ENCODE results near the gene WDR5B. TPM values are rescaled to one million over a fixed set of nuclear protein-coding genes. Genes with fewer than 3 reads are reported as not detected.

Gene WDR5B
- total and polyA plus RNA-seq, 10 of the 15 experiments (the other 5 are each of a cell fraction or from before 2014, with no cell fraction given), result 1.7 to 7.9 (median 3.3) TPM

GRCh38 chr3:122421836-122422235 is 6.0 kb upstream of the WDR5B start:
- no peak overlapping the region for H3K9ac ChIP-seq (ENCODE audit: control insufficient read depth, insufficient read depth, low read length)
- ChIA-PET SMC1A (ENCODE audit: uncharacterized antibody, unreplicated experiment) (no interaction called here), CTCF (no interaction called here), RAD21 (ENCODE audit: unreplicated experiment) (no interaction called here), POLR2A (no interaction called here)
- no peak overlapping the region for H3K27ac ChIP-seq (ENCODE audit: control insufficient read depth, insufficient read depth)
- in situ Hi-C loops (cut with MboI), result no loop called here
- no peak for DNase-seq (ENCODE audit: low read depth, low spot score)
- H3K79me2 ChIP-seq (ENCODE audit: control insufficient read depth, insufficient read depth, low read length), result peaks cover 10% of the 10 kb centered on the region
- H2AFZ ChIP-seq (ENCODE audit: control insufficient read depth, low read depth, low read length), result no peak overlapping the region
- H3K4me3 ChIP-seq, result no peak overlapping the region
- WGBS (ENCODE audit: insufficient coverage, insufficient replicate concordance, low lambda C conversion rate, missing lambda C conversion rate), result 100% methylated on average over 2 of the region's 2 CpGs
- no peak for TF ChIP-seq POU2F2 (IDR thresholded peaks at IDR 0.05; ENCODE audit: borderline replicate concordance, low read depth, low read length)
- TF ChIP-seq MYC (IDR thresholded peaks at IDR 0.05; ENCODE audit: insufficient read depth, insufficient read length, insufficient replicate concordance, low read length, severe bottlenecking), result no peak
- TF ChIP-seq HDAC6 (IDR thresholded peaks at IDR 0.05; ENCODE audit: unreplicated experiment), result no peak
- no peak for TF ChIP-seq ATF3 (IDR thresholded peaks at IDR 0.05; ENCODE audit: borderline replicate concordance, extremely low read depth, low read depth, low read length)
- no peak for TF ChIP-seq NFXL1 (IDR thresholded peaks at IDR 0.05; ENCODE audit: borderline replicate concordance)
- no peak for TF ChIP-seq RFX5 (IDR thresholded peaks at IDR 0.05; ENCODE audit: low read depth, low read length)
- TF ChIP-seq YY1 (IDR thresholded peaks at IDR 0.05; ENCODE audit: low read depth, low read length), result no peak
- no peaks in the 10 kb centered on the region for H3K27me3 ChIP-seq (replicated peaks in 1 of 2; ENCODE audit: control insufficient read depth in 2 of 2, insufficient read depth in 2 of 2, low read length in 1 of 2)
- BruUV-seq (replicated peaks), result no TSS peak
- no peaks in the 10 kb centered on the region for H3K9me3 ChIP-seq (replicated peaks; ENCODE audit: control insufficient read depth, insufficient read depth, low read length)
- no peak for ATAC-seq
- no peak overlapping the region for H3K4me2 ChIP-seq (ENCODE audit: control insufficient read depth, insufficient read depth)
- peaks cover 5% of the 10 kb centered on the region; the same call in 1 of the 2 replicates for H3K4me1 ChIP-seq (ENCODE audit: control insufficient read depth, insufficient read depth, low read length)
- H4K20me1 ChIP-seq (ENCODE audit: control insufficient read depth, insufficient read depth), result no peaks in the 10 kb centered on the region
- peaks cover 4 to 14% of the 10 kb centered on the region in 2 experiments for H3K36me3 ChIP-seq (ENCODE audit: control insufficient read depth in 2 of 2, insufficient read depth in 2 of 2, low read length in 1 of 2)
- no peak for FAIRE-seq
- intact Hi-C loops (cut with micrococcal nuclease; ENCODE audit: unreplicated experiment), result no loop called here

DNA sequence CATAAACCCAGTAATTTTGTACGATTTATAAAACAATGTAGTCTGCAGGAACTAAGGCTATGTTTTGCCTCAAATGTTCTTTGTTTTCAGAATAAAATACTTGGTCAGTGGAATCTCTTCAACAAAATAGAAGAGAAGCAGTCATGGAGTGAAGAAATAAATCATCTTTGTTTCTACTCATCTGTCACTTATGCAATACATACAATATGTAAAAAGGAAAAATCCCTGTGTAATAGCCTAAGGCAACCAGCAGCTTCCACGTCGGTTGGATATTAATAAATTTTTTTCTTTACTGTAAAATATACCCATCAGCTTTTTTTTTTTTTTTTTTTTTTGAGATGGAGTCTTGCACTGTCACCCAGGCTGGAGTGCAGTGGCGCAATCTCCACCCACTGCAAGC is 5.2 kb upstream of the WDR5B start:
- FAIRE-seq (no peak), DNase-seq (ENCODE audit: low read depth, low spot score) (no peak), ATAC-seq (no peak)
- H3K36me3 ChIP-seq (ENCODE audit: control insufficient read depth in 2 of 2, insufficient read depth in 2 of 2, low read length in 1 of 2), result peaks cover 1 to 10% of the 10 kb centered on the region in 2 experiments; a peak in 2 of 4 replicates
- no peak overlapping the region for H3K4me3 ChIP-seq
- H3K9ac ChIP-seq (ENCODE audit: control insufficient read depth, insufficient read depth, low read length), result no peak overlapping the region
- no peak overlapping the region for H3K27ac ChIP-seq (ENCODE audit: control insufficient read depth, insufficient read depth)
- BruUV-seq (replicated peaks), result no TSS peak
- SMC1A ChIA-PET (ENCODE audit: uncharacterized antibody, unreplicated experiment), result no interaction called here
- H3K9me3 ChIP-seq (replicated peaks; ENCODE audit: control insufficient read depth, insufficient read depth, low read length), result no peaks in the 10 kb centered on the region
- H3K4me2 ChIP-seq (ENCODE audit: control insufficient read depth, insufficient read depth), result no peak overlapping the region
- RAD21 ChIA-PET (ENCODE audit: unreplicated experiment), result interaction anchor here (0.7 kb wide), 1 partner anchor 799 kb away, joined by 3 read pairs; no protein-coding TSS in a partner anchor
- H3K27me3 ChIP-seq (replicated peaks in 1 of 2; ENCODE audit: control insufficient read depth in 2 of 2, insufficient read depth in 2 of 2, low read length in 1 of 2), result no peaks in the 10 kb centered on the region
- intact Hi-C loops (cut with micrococcal nuclease; ENCODE audit: unreplicated experiment), result no loop called here
- no peak overlapping the region for H2AFZ ChIP-seq (ENCODE audit: control insufficient read depth, low read depth, low read length)
- WGBS (ENCODE audit: insufficient coverage, insufficient replicate concordance, low lambda C conversion rate, missing lambda C conversion rate), result 100% methylated on average over 3 of the region's 4 CpGs
- POLR2A ChIA-PET, result interaction anchor here (0.6 to 0.7 kb wide), 3 partner anchors 138 to 1193 kb away, joined by 3 to 5 read pairs (median 4); no protein-coding TSS in a partner anchor
- in situ Hi-C loops (cut with MboI), result no loop called here
- H4K20me1 ChIP-seq (ENCODE audit: control insufficient read depth, insufficient read depth), result no peaks in the 10 kb centered on the region
- peaks cover 5% of the 10 kb centered on the region; the same call in 1 of the 2 replicates for H3K4me1 ChIP-seq (ENCODE audit: control insufficient read depth, insufficient read depth, low read length)
- peaks cover 16% of the 10 kb centered on the region for H3K79me2 ChIP-seq (ENCODE audit: control insufficient read depth, insufficient read depth, low read length)
- CTCF ChIA-PET, result interaction anchor here (0.8 kb wide), 1 partner anchor 275 kb away, joined by 3 read pairs; no protein-coding TSS in a partner anchor
- no peak for TF ChIP-seq EP300 (IDR thresholded peaks at IDR 0.05; ENCODE audit: borderline replicate concordance in 1 of 2, control insufficient read depth in 1 of 2, low read depth in 2 of 2, low read length in 2 of 2)
- no peak for TF ChIP-seq RUNX3 (IDR thresholded peaks at IDR 0.05; ENCODE audit: low read length)
- TF ChIP-seq, protein P1, sequence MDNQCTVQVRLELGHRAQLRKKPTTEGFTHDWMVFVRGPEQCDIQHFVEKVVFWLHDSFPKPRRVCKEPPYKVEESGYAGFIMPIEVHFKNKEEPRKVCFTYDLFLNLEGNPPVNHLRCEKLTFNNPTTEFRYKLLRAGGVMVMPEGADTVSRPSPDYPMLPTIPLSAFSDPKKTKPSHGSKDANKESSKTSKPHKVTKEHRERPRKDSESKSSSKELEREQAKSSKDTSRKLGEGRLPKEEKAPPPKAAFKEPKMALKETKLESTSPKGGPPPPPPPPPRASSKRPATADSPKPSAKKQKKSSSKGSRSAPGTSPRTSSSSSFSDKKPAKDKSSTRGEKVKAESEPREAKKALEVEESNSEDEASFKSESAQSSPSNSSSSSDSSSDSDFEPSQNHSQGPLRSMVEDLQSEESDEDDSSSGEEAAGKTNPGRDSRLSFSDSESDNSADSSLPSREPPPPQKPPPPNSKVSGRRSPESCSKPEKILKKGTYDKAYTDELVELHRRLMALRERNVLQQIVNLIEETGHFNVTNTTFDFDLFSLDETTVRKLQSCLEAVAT (IDR thresholded peaks at IDR 0.05), result no peak
- TF ChIP-seq, protein P2, sequence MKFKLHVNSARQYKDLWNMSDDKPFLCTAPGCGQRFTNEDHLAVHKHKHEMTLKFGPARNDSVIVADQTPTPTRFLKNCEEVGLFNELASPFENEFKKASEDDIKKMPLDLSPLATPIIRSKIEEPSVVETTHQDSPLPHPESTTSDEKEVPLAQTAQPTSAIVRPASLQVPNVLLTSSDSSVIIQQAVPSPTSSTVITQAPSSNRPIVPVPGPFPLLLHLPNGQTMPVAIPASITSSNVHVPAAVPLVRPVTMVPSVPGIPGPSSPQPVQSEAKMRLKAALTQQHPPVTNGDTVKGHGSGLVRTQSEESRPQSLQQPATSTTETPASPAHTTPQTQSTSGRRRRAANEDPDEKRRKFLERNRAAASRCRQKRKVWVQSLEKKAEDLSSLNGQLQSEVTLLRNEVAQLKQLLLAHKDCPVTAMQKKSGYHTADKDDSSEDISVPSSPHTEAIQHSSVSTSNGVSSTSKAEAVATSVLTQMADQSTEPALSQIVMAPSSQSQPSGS (IDR thresholded peaks at IDR 0.05; ENCODE audit: low read length), result no peak
- no peak for TF ChIP-seq POLR2A (IDR thresholded peaks at IDR 0.05; ENCODE audit: low read depth, low read length)

All from GM12878 (cell line).